ENCODE measurements around the gene PARD3. TPM values are rescaled to one million over a fixed set of nuclear protein-coding genes. Genes with fewer than 3 reads are reported as not detected.

Gene PARD3
- total RNA-seq, 3 donors from 2014 or later: 0.35 to 0.53 (median 0.37) TPM

- H3K36me3 Mint-ChIP-seq (ENCODE audit: insufficient read depth): no peaks in the 10 kb centered on the region
- no peak for DNase-seq
- H3K9me3 Mint-ChIP-seq: no peaks in the 10 kb centered on the region
- no peak for ATAC-seq
- H3K4me3 Mint-ChIP-seq: no peak overlapping the region
- no peaks in the 10 kb centered on the region for H3K4me1 Mint-ChIP-seq (ENCODE audit: low read depth)
- peaks cover 3% of the 10 kb centered on the region for H3K27me3 Mint-ChIP-seq (ENCODE audit: low read depth)
Observed at GRCh38 chr10:34484164-34484563, 330.9 kb downstream of the PARD3 start.

GRCh38 chr10:34480345-34480744 is 334.8 kb downstream of the PARD3 start:
- DNase-seq (no peak), ATAC-seq (no peak)
- Mint-ChIP-seq H3K9me3 (no peaks in the 10 kb centered on the region), H3K27me3 (ENCODE audit: low read depth) (peaks cover 3% of the 10 kb centered on the region), H3K36me3 (ENCODE audit: insufficient read depth) (no peaks in the 10 kb centered on the region), H3K4me3 (no peak overlapping the region), H3K4me1 (ENCODE audit: low read depth) (no peaks in the 10 kb centered on the region)

- Mint-ChIP-seq H3K4me1 (ENCODE audit: low read depth) (no peaks in the 10 kb centered on the region), H3K36me3 (ENCODE audit: insufficient read depth) (no peaks in the 10 kb centered on the region), H3K4me3 (no peak overlapping the region), H3K27me3 (ENCODE audit: low read depth) (peaks cover 3% of the 10 kb centered on the region), H3K9me3 (no peaks in the 10 kb centered on the region)
- DNase-seq (no peak), ATAC-seq (no peak)
Observed at GRCh38 chr10:34479520-34480179, 335.4 kb downstream of the PARD3 start.

GRCh38 chr10:34477249-34477648 is 337.8 kb downstream of the PARD3 start:
- no peaks in the 10 kb centered on the region for H3K4me1 Mint-ChIP-seq (ENCODE audit: low read depth)
- DNase-seq (no peak), ATAC-seq (no peak)
- no peaks in the 10 kb centered on the region for H3K36me3 Mint-ChIP-seq (ENCODE audit: insufficient read depth)
- H3K27me3 Mint-ChIP-seq (ENCODE audit: low read depth): no peaks in the 10 kb centered on the region
- H3K9me3 Mint-ChIP-seq: no peaks in the 10 kb centered on the region
- no peak overlapping the region for H3K4me3 Mint-ChIP-seq

- H3K36me3 Mint-ChIP-seq (ENCODE audit: insufficient read depth): no peaks in the 10 kb centered on the region
- no peaks in the 10 kb centered on the region for H3K4me1 Mint-ChIP-seq (ENCODE audit: low read depth)
- no peak for DNase-seq
- no peak overlapping the region for H3K4me3 Mint-ChIP-seq
- H3K27me3 Mint-ChIP-seq (ENCODE audit: low read depth): no peaks in the 10 kb centered on the region
- ATAC-seq: no peak
- H3K9me3 Mint-ChIP-seq: no peaks in the 10 kb centered on the region
Observed at GRCh38 chr10:34476608-34477007, 338.5 kb downstream of the PARD3 start.

- Mint-ChIP-seq H3K9me3 (no peaks in the 10 kb centered on the region), H3K27me3 (ENCODE audit: low read depth) (no peaks in the 10 kb centered on the region), H3K4me3 (no peak overlapping the region), H3K4me1 (ENCODE audit: low read depth) (no peaks in the 10 kb centered on the region), H3K36me3 (ENCODE audit: insufficient read depth) (no peaks in the 10 kb centered on the region)
- ATAC-seq (no peak), DNase-seq (no peak)
Observed at GRCh38 chr10:34475786-34476185, 339.3 kb downstream of the PARD3 start.

- H3K36me3 Mint-ChIP-seq (ENCODE audit: insufficient read depth): no peaks in the 10 kb centered on the region
- no peaks in the 10 kb centered on the region for H3K4me1 Mint-ChIP-seq (ENCODE audit: low read depth)
- DNase-seq (no peak), ATAC-seq (no peak)
- H3K9me3 Mint-ChIP-seq: no peaks in the 10 kb centered on the region
- H3K4me3 Mint-ChIP-seq: no peak overlapping the region
- no peaks in the 10 kb centered on the region for H3K27me3 Mint-ChIP-seq (ENCODE audit: low read depth)
Observed at GRCh38 chr10:34475274-34475646, 339.8 kb downstream of the PARD3 start.

- no peak for DNase-seq
- Mint-ChIP-seq H3K4me3 (no peak overlapping the region), H3K27me3 (ENCODE audit: low read depth) (peaks cover 3% of the 10 kb centered on the region), H3K4me1 (ENCODE audit: low read depth) (no peaks in the 10 kb centered on the region), H3K9me3 (no peaks in the 10 kb centered on the region), H3K36me3 (ENCODE audit: insufficient read depth) (no peaks in the 10 kb centered on the region)
- ATAC-seq: no peak
Observed at GRCh38 chr10:34474555-34475273, 340.4 kb downstream of the PARD3 start.

GRCh38 chr10:34474009-34474376 is 341.1 kb downstream of the PARD3 start:
- ATAC-seq: no peak
- no peak overlapping the region for H3K4me3 Mint-ChIP-seq
- H3K9me3 Mint-ChIP-seq: no peaks in the 10 kb centered on the region
- H3K36me3 Mint-ChIP-seq (ENCODE audit: insufficient read depth): no peaks in the 10 kb centered on the region
- no peak for DNase-seq
- no peaks in the 10 kb centered on the region for H3K4me1 Mint-ChIP-seq (ENCODE audit: low read depth)
- H3K27me3 Mint-ChIP-seq (ENCODE audit: low read depth): peaks cover 3% of the 10 kb centered on the region

- Mint-ChIP-seq H3K4me3 (no peak overlapping the region), H3K4me1 (ENCODE audit: low read depth) (no peaks in the 10 kb centered on the region)
Observed at GRCh38 chr10:34473174-34474008, 341.7 kb downstream of the PARD3 start.

GRCh38 chr10:34470307-34470706 is 344.8 kb downstream of the PARD3 start:
- Mint-ChIP-seq H3K36me3 (ENCODE audit: insufficient read depth) (no peaks in the 10 kb centered on the region), H3K9me3 (no peaks in the 10 kb centered on the region), H3K4me3 (no peak overlapping the region), H3K27me3 (ENCODE audit: low read depth) (peaks cover 3% of the 10 kb centered on the region), H3K4me1 (ENCODE audit: low read depth) (no peaks in the 10 kb centered on the region)
- DNase-seq (no peak), ATAC-seq (no peak)

More at GRCh38 chr10:34473174-34474008, 341.7 kb downstream of the PARD3 start:
- H3K27me3 Mint-ChIP-seq (ENCODE audit: low read depth): peaks cover 3% of the 10 kb centered on the region
- ATAC-seq (no peak), DNase-seq (no peak)
- H3K9me3 Mint-ChIP-seq: no peaks in the 10 kb centered on the region
- no peaks in the 10 kb centered on the region for H3K36me3 Mint-ChIP-seq (ENCODE audit: insufficient read depth)

- H3K9me3 Mint-ChIP-seq: no peaks in the 10 kb centered on the region
- H3K36me3 Mint-ChIP-seq (ENCODE audit: insufficient read depth): no peaks in the 10 kb centered on the region
- no peak overlapping the region for H3K4me3 Mint-ChIP-seq
- no peaks in the 10 kb centered on the region for H3K4me1 Mint-ChIP-seq (ENCODE audit: low read depth)
- H3K27me3 Mint-ChIP-seq (ENCODE audit: low read depth): peaks cover 3% of the 10 kb centered on the region
- ATAC-seq (no peak), DNase-seq (no peak)
Observed at GRCh38 chr10:34469446-34469845, 345.6 kb downstream of the PARD3 start.

GRCh38 chr10:34467902-34468301 is 347.2 kb downstream of the PARD3 start:
- H3K9me3 Mint-ChIP-seq: no peaks in the 10 kb centered on the region

GRCh38 chr10:34467364-34467763 is 347.7 kb downstream of the PARD3 start:
- Mint-ChIP-seq H3K4me3 (no peak overlapping the region), H3K9me3 (no peaks in the 10 kb centered on the region), H3K36me3 (ENCODE audit: insufficient read depth) (no peaks in the 10 kb centered on the region), H3K27me3 (ENCODE audit: low read depth) (peaks cover 3% of the 10 kb centered on the region), H3K4me1 (ENCODE audit: low read depth) (no peaks in the 10 kb centered on the region)
- ATAC-seq (no peak), DNase-seq (no peak)

More at GRCh38 chr10:34467902-34468301, 347.2 kb downstream of the PARD3 start:
- DNase-seq (no peak), ATAC-seq (no peak)
- Mint-ChIP-seq H3K4me3 (no peak overlapping the region), H3K27me3 (ENCODE audit: low read depth) (peaks cover 3% of the 10 kb centered on the region), H3K36me3 (ENCODE audit: insufficient read depth) (no peaks in the 10 kb centered on the region), H3K4me1 (ENCODE audit: low read depth) (no peaks in the 10 kb centered on the region)
